Thymus (tissue), 11 donors: Measurements from ENCODE around the gene HINT3. TPM values are rescaled to one million over a fixed set of nuclear protein-coding genes. Genes with fewer than 3 reads are reported as not detected.

Experiments used
- DNase-seq, 9 donors: peaks; one replicate each; pipeline ENCODE4 v3.0.0-alpha.2; 2013; ENCODE audit warnings: low spot score in 9 of 9, low read depth in 6 of 9, missing footprints in 1 of 9
- H3K27ac ChIP-seq, 2 donors: one replicate each; pipeline ENCODE4 v1.5.1; 2013; ENCODE audit warnings: control low read depth in 1 of 2, low read depth in 1 of 2, low read length in 1 of 2, mild to moderate bottlenecking in 1 of 2, moderate library complexity in 1 of 2
- H3K27me3 ChIP-seq, 2 donors: one replicate each; pipeline ENCODE4 v1.5.1; 2013; ENCODE audit warnings: low read length in 1 of 2; ENCODE audit not compliant: control insufficient read depth in 2 of 2, insufficient read depth in 1 of 2
- H3K36me3 ChIP-seq, 2 donors: one replicate each; pipeline ENCODE4 v1.5.1; 2013; ENCODE audit warnings: low read length in 1 of 2, mild to moderate bottlenecking in 1 of 2, moderate library complexity in 1 of 2; ENCODE audit not compliant: control insufficient read depth in 2 of 2, insufficient read depth in 2 of 2
- H3K4me1 ChIP-seq, 2 donors: one replicate each; pipeline ENCODE4 v1.5.1; 2013; ENCODE audit warnings: low read length in 2 of 2; ENCODE audit not compliant: control insufficient read depth in 2 of 2, insufficient read depth in 2 of 2
- H3K4me3 ChIP-seq, 2 donors: one replicate each; pipeline ENCODE4 v1.5.1; 2013; ENCODE audit warnings: low read length in 2 of 2, control low read depth in 1 of 2, mild to moderate bottlenecking in 1 of 2
- H3K9me3 ChIP-seq, 2 donors: one replicate each; pipeline ENCODE4 v1.5.1; 2013; ENCODE audit warnings: low read length in 1 of 2, mild to moderate bottlenecking in 1 of 2; ENCODE audit not compliant: control insufficient read depth in 2 of 2, insufficient read depth in 1 of 2
- WGBS: extraction: QIAGEN DNeasy Blood & Tissue Kit; methylation state at CpG from one replicate; pipeline ENCODE4 v1.1.7; 2013; 5-methylcytosine and 5-hydroxymethylcytosine counted together
- polyA plus RNA-seq: library from polyadenylated mRNA; stranded (reverse); fragments of 200-250 nt; gene quantifications from one replicate; pipeline ENCODE4 v1.2.3, GENCODE V29; 2013
- total RNA-seq: library from RNA; stranded (reverse); fragments of 120-200 nt; gene quantifications from one replicate; pipeline ENCODE4 v1.2.4, GENCODE V29; 2013
- donor health status: healthy.

Gene HINT3
- total and polyA plus RNA-seq, 2 donors, result 8.6 to 11.1 TPM

DNA sequence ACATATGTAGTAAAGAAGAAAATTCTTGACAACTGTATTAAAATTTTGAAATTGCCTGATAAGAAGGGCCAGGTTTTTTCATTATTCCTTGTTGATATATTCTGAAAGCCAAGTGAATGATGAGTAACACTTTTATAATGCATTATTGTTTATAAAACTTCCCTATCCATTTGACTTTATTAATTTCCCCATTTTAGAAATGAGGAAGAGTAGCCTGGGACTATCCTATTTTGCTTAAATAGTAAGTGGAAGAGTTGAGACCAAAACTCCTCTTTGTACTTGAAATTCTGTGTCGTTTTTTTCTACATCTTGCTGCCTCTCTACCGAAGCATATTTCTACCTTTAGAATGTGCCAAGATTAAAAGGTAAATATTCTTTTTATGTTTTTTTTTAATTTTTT is 69.4 kb downstream of the HINT3 start:
- Histone ChIP-seq H3K27me3 (no peaks in the 10 kb centered on the region), H3K4me3 (no peak overlapping the region), H3K36me3 (peaks cover 6 to 17% of the 10 kb centered on the region in 2 donors), H3K27ac (no peak overlapping the region), H3K9me3 (no peaks in the 10 kb centered on the region), H3K4me1 (no peaks in the 10 kb centered on the region)
- WGBS, result 98% methylated on average over 2 of the region's 2 CpGs
- no peak for DNase-seq

DNA sequence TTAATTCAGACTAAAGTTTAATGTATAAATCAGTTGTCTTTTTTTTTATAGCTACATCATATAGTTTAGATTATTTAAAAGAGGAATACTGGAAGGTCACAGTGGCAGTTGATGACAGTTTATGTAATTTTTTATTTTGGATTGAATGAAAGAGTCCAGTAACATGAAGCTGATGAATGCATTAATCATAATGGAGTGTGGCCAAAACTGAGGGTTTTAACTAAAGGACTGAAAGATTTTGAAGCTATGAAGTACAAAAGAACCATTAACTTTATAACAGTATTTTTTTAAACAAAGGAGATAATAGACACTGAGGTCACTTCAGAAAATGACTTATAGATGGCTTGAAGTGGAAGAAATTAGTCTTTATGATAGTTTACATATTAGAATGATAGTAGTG is 71.0 kb downstream of the HINT3 start:
- Histone ChIP-seq H3K4me3 (no peak overlapping the region), H3K36me3 (peaks cover 3 to 7% of the 10 kb centered on the region in 2 donors), H3K27me3 (no peaks in the 10 kb centered on the region), H3K27ac (no peak overlapping the region), H3K9me3 (no peaks in the 10 kb centered on the region), H3K4me1 (no peaks in the 10 kb centered on the region)
- no peak for DNase-seq

Other genes starting within 250 kb of the HINT3 start
- gene HEY2, start 207.1 kb upstream of the HINT3 start, total RNA-seq, result 0.24 TPM
- 2.8 TPM for gene HEY2, start 207.1 kb upstream of the HINT3 start, polyA plus RNA-seq
- 8.4 TPM for gene NCOA7, start 165.8 kb upstream of the HINT3 start, total RNA-seq
- gene NCOA7, start 165.8 kb upstream of the HINT3 start, polyA plus RNA-seq, result 15.8 TPM
- gene TRMT11, start 29.8 kb downstream of the HINT3 start, total RNA-seq, result 27.3 TPM
- 21.0 TPM for gene TRMT11, start 29.8 kb downstream of the HINT3 start, polyA plus RNA-seq